ENCODE data around the gene LEAP2. TPM values are rescaled to one million over a fixed set of nuclear protein-coding genes. Genes with fewer than 3 reads are reported as not detected.

LEAP2 gene
- total and polyA plus RNA-seq, 2 of the 8 experiments (the other 6 are each of a cell fraction or from before 2014, with no cell fraction given): 1.8 to 2.9 TPM

DNA sequence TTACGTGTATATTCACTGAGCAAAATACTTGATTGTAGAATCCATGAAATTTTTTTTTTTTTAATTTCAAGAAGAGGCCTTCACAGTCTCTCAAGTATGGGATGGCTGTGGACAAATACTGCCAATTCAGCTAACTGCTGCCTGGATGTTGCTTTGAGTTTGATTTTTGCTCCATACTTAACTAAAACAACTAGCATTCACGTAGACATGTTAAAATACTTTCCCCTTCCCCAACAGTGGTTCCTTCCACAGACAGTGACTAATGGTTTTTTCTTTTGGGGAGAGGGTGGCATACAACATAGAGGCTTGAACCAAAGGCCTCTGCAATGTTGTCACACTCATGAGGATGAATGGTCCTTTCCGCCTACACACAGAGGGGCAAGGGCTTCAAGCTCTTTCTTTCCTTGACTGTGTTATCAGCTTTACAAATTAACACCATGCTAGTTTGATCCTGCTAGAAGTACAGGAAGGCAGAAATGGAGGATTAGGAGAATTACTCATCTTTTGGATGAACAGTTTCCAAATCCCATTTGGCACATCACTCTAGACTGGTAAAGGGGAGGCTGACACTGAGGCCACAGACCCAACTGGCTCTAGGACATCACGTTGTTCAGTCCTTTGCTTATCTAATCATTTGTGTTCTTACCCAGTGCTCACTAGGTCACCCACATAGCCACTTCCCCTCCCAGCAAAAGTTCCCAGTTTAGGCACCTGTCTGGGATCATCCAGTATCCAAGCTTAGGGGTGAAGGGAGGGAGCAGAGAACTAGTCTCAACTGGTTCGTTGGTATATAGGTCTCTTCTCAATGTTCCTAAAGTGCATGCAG, 1.8 kb upstream of the LEAP2 start:
- peaks cover 0 to 2% of the 10 kb centered on the region in 2 experiments for H4K20me1 ChIP-seq (replicated peaks in 1 of 2; ENCODE audit: control insufficient read depth in 1 of 2, insufficient read depth in 2 of 2, low read length in 2 of 2)
- H4K91ac ChIP-seq (replicated peaks; ENCODE audit: insufficient read length, low read length): no peak overlapping the region
- H3K4ac ChIP-seq (replicated peaks; ENCODE audit: insufficient read length, low read depth, low read length): no peak overlapping the region
- no peak overlapping the region for H4K5ac ChIP-seq (ENCODE audit: insufficient read length, low read depth, low read length)
- 82% methylated on average over 5 of the region's 5 CpGs; no CpG with 5 or more reads in 1 of the 2 experiments for WGBS, 2 experiments (ENCODE audit: extremely low coverage in 1 of 2, insufficient coverage in 1 of 2, insufficient read length in 1 of 2, insufficient replicate concordance in 2 of 2, low coverage in 1 of 2, low lambda C conversion rate in 2 of 2, missing lambda C conversion rate in 1 of 2)
- no peak overlapping the region for H2BK5ac ChIP-seq (ENCODE audit: low read depth, low read length)
- POLR2A ChIA-PET (ENCODE audit: partially characterized antibody): interaction anchor here (0.7 to 2.1 kb wide), 10 partner anchors 8 to 154 kb away, joined by 3 to 6 read pairs (median 4); partner anchors contain the start of genes KIF3A, SHROOM1 and ZCCHC10
- peaks cover 6 to 29% (median 14%) of the 10 kb centered on the region in 4 experiments for H3K36me3 ChIP-seq (ENCODE audit: control insufficient read depth in 2 of 4, insufficient read depth in 4 of 4, low read length in 3 of 4)
- H3K18ac ChIP-seq (ENCODE audit: extremely low read depth, low read length): no peak overlapping the region
- no peak overlapping the region for H2BK15ac ChIP-seq (ENCODE audit: low read length)
- no peak overlapping the region for H3K56ac ChIP-seq (replicated peaks; ENCODE audit: insufficient read length, low read depth, low read length)
- no peaks in the 10 kb centered on the region for H3K9me3 ChIP-seq (ENCODE audit: insufficient read depth in 2 of 2, low read depth in 1 of 2, low read length in 1 of 2)
- CTCF ChIA-PET (ENCODE audit: partially characterized antibody): interaction anchor here (1.1 to 32.2 kb wide), 5 partner anchors 12 to 151 kb away, joined by 3 to 465 read pairs (median 9); partner anchors contain the start of gene SHROOM1
- no peak overlapping the region for H4K8ac ChIP-seq (ENCODE audit: extremely low read depth, insufficient read depth, low read length)
- no peak overlapping the region for H3K14ac ChIP-seq (ENCODE audit: insufficient read length)
- H3K4me3 ChIP-seq (ENCODE audit: extremely low read depth in 1 of 4, insufficient read depth in 2 of 4, low read depth in 3 of 4, low read length in 4 of 4): no peak overlapping the region
- H2BK20ac ChIP-seq (ENCODE audit: low read length): no peak overlapping the region
- FAIRE-seq (no peak), DNase-seq (ENCODE audit: low read depth in 1 of 2, low spot score in 2 of 2) (no peak)
- no peaks in the 10 kb centered on the region for H3K27me3 ChIP-seq (replicated peaks in 1 of 4; ENCODE audit: control insufficient read depth in 3 of 4, extremely low read depth in 1 of 4, insufficient read depth in 3 of 4, low read length in 3 of 4)
- H2AFZ ChIP-seq (ENCODE audit: low read length): no peak overlapping the region
- no peak overlapping the region for H2BK120ac ChIP-seq (replicated peaks; ENCODE audit: low read depth, low read length)
- peaks cover 0 to 2% (median 0%) of the 10 kb centered on the region in 4 experiments; a peak in 1 of 7 replicates for H3K4me1 ChIP-seq (replicated peaks in 1 of 4; ENCODE audit: control insufficient read depth in 3 of 4, insufficient read depth in 4 of 4, low read length in 3 of 4)
- H3K27ac ChIP-seq (ENCODE audit: low read depth, low read length): no peak overlapping the region; the same call in none of the 2 replicates
- no peak overlapping the region for H3K4me2 ChIP-seq (ENCODE audit: insufficient read depth in 1 of 2, low read depth in 2 of 2, low read length in 2 of 2)
- peaks cover 3% of the 10 kb centered on the region; the same call in 1 of the 2 replicates for H3K79me1 ChIP-seq (ENCODE audit: low read depth, low read length)
- peaks cover 3 to 11% of the 10 kb centered on the region in 2 experiments; a peak in 2 of 4 replicates for H3K79me2 ChIP-seq (ENCODE audit: control insufficient read depth in 1 of 2, insufficient read depth in 2 of 2, low read length in 2 of 2)
- no peak overlapping the region for H3K23ac ChIP-seq (ENCODE audit: insufficient read length)
- H2BK12ac ChIP-seq (ENCODE audit: low read depth, low read length): no peak overlapping the region
- peaks cover 2% of the 10 kb centered on the region; the same call in 1 of the 2 replicates for H3K23me2 ChIP-seq (ENCODE audit: low read depth, low read length)
- H2AK5ac ChIP-seq (ENCODE audit: low read depth, low read length): no peak overlapping the region
- no peak overlapping the region for H3K9ac ChIP-seq (replicated peaks in 1 of 4; ENCODE audit: extremely low read depth in 1 of 4, low read depth in 3 of 4, low read length in 3 of 4)
- TF ChIP-seq POLR2AphosphoS5 (IDR thresholded peaks at IDR 0.05; ENCODE audit: low read depth, low read length) (0 out of 2 replicates have a peak, but pooled peaks have one; percentile 22), KDM5A (IDR thresholded peaks at IDR 0.05; ENCODE audit: low read length) (no peak), HDAC6 (IDR thresholded peaks at IDR 0.05; ENCODE audit: low read depth, low read length) (no peak), GTF2F1 (IDR thresholded peaks at IDR 0.05; ENCODE audit: borderline replicate concordance, low read depth, low read length) (no peak), YY1 (IDR thresholded peaks at IDR 0.05; ENCODE audit: low read depth, low read length) (no peak), CEBPB (IDR thresholded peaks at IDR 0.05; ENCODE audit: low read depth, low read length) (no peak), CBX5 (IDR thresholded peaks at IDR 0.05; ENCODE audit: low read depth, low read length) (no peak)
- TF ChIP-seq, protein P1, sequence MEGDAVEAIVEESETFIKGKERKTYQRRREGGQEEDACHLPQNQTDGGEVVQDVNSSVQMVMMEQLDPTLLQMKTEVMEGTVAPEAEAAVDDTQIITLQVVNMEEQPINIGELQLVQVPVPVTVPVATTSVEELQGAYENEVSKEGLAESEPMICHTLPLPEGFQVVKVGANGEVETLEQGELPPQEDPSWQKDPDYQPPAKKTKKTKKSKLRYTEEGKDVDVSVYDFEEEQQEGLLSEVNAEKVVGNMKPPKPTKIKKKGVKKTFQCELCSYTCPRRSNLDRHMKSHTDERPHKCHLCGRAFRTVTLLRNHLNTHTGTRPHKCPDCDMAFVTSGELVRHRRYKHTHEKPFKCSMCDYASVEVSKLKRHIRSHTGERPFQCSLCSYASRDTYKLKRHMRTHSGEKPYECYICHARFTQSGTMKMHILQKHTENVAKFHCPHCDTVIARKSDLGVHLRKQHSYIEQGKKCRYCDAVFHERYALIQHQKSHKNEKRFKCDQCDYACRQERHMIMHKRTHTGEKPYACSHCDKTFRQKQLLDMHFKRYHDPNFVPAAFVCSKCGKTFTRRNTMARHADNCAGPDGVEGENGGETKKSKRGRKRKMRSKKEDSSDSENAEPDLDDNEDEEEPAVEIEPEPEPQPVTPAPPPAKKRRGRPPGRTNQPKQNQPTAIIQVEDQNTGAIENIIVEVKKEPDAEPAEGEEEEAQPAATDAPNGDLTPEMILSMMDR (IDR thresholded peaks at IDR 0.05; ENCODE audit: control extremely low read depth in 1 of 3, insufficient read depth in 1 of 3, low read depth in 1 of 3, low read length in 3 of 3): no peak

Data from H1 (cell line).